ENCODE data around the gene NTM.

NTM gene

DNA sequence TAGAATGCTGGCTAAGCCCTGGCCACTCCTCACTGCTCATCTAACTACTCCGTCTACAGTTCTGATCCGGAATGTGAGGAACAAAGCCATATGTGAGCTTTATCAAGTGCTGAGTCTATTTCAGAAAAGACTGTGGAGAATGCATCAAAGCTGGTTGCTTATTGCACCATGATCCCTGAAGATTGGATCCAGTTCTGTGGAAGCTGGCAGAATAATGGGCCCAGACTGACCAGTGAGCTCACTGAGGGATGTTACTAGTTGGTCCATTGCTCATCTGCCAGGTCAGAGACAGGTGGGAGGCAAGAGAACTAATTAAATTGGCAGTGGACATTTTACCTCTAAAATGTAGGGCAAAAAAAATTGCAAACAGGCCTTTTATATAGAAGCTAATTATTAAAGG lies 681.3 kb downstream of the NTM start:
- no peak overlapping the region for H3K14ac ChIP-seq (ENCODE audit: low read length in 2 of 2)
- H3K27me3 ChIP-seq (ENCODE audit: control insufficient read depth in 1 of 2, insufficient read depth in 1 of 2, low read length in 2 of 2) = no peaks in the 10 kb centered on the region
- H2BK12ac ChIP-seq (ENCODE audit: low read length in 2 of 2) = peak overlapping the region; percentile 23 to 80
- peak overlapping the region in 1 of 2 experiments; percentile 58 for H3K18ac ChIP-seq (ENCODE audit: low read depth in 1 of 2, low read length in 2 of 2)
- DNase-seq = no peak
- H2BK120ac ChIP-seq (ENCODE audit: low read depth, low read length) = no peak overlapping the region
- H3K4me3 ChIP-seq (ENCODE audit: insufficient read depth in 1 of 2, low read depth in 1 of 2, low read length in 2 of 2) = no peak overlapping the region
- H2BK5ac ChIP-seq (ENCODE audit: low read depth, low read length, poor library complexity, severe bottlenecking) = no peak overlapping the region
- H3K23ac ChIP-seq (ENCODE audit: low read length in 2 of 2) = no peak overlapping the region
- peaks cover 0 to 5% of the 10 kb centered on the region in 2 experiments for H3K36me3 ChIP-seq (ENCODE audit: control insufficient read depth in 1 of 2, insufficient read depth in 2 of 2, low read depth in 1 of 2, low read length in 2 of 2)
- H4K8ac ChIP-seq (ENCODE audit: low read length) = no peak overlapping the region
- 90% methylated on average over 2 of the region's 2 CpGs for WGBS
- peaks cover 32% of the 10 kb centered on the region for H3K4me1 ChIP-seq (ENCODE audit: control insufficient read depth, insufficient read depth, low read depth, low read length)
- H2BK15ac ChIP-seq (ENCODE audit: low read depth, poor library complexity, severe bottlenecking) = no peak overlapping the region
- no peaks in the 10 kb centered on the region for H3K9me3 ChIP-seq (ENCODE audit: control insufficient read depth, low read length)
- peak overlapping the region in 1 of 2 experiments; percentile 0 for H3K4ac ChIP-seq (ENCODE audit: low read depth in 1 of 2, low read length in 2 of 2)
- H3K9ac ChIP-seq (ENCODE audit: low read length) = no peak overlapping the region
- no peak overlapping the region for H2AFZ ChIP-seq (ENCODE audit: low read depth, low read length)
- no peak overlapping the region for H3K4me2 ChIP-seq (ENCODE audit: low read length, poor library complexity, severe bottlenecking)
- peak overlapping the region; percentile 65 for H3K27ac ChIP-seq (ENCODE audit: low read length, poor library complexity, severe bottlenecking)
- peaks cover 6% of the 10 kb centered on the region for H3K79me1 ChIP-seq (replicated peaks; ENCODE audit: low read length, poor library complexity, severe bottlenecking)
- peak overlapping the region; percentile 51 for H2AK5ac ChIP-seq (ENCODE audit: low read length, severe bottlenecking)
- peak overlapping the region; percentile 80 for H4K91ac ChIP-seq (ENCODE audit: low read length)

DNA sequence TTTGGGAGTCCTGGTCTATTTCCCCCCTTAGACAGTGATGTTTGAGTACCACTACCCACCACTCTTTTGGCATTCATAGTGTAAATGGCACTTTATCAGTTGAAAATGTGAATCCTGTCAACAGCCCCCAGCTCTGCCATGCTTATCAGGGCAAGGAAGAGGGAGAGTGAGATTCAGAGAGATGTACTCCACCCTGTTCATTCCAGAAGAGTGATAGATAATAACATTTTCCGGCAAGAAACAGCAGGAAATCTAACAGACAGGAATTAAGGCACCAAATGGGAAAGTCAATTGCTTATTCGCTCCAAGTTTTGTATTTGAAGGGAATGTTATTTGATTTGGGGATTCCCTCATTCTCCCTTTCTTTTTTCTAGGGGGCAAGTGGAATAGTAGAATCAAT lies 681.9 kb downstream of the NTM start:
- Histone ChIP-seq H3K36me3 (ENCODE audit: control insufficient read depth in 1 of 2, insufficient read depth in 2 of 2, low read depth in 1 of 2, low read length in 2 of 2) (peaks cover 0 to 5% of the 10 kb centered on the region in 2 experiments), H3K9ac (ENCODE audit: low read length) (no peak overlapping the region), H2BK5ac (ENCODE audit: low read depth, low read length, poor library complexity, severe bottlenecking) (peak overlapping the region; percentile 53), H2BK120ac (ENCODE audit: low read depth, low read length) (no peak overlapping the region), H2BK12ac (ENCODE audit: low read length in 2 of 2) (peak overlapping the region in 1 of 2 experiments; percentile 40), H3K4me1 (ENCODE audit: control insufficient read depth, insufficient read depth, low read depth, low read length) (peaks cover 32% of the 10 kb centered on the region), H3K18ac (ENCODE audit: low read depth in 1 of 2, low read length in 2 of 2) (peak overlapping the region; percentile 17 to 31), H3K79me1 (replicated peaks; ENCODE audit: low read length, poor library complexity, severe bottlenecking) (peaks cover 6% of the 10 kb centered on the region), H2AFZ (ENCODE audit: low read depth, low read length) (no peak overlapping the region), H3K23ac (ENCODE audit: low read length in 2 of 2) (no peak overlapping the region), H3K27ac (ENCODE audit: low read length, poor library complexity, severe bottlenecking) (peak overlapping the region; percentile 74), H3K4ac (ENCODE audit: low read depth in 1 of 2, low read length in 2 of 2) (no peak overlapping the region), H3K4me2 (ENCODE audit: low read length, poor library complexity, severe bottlenecking) (no peak overlapping the region), H3K27me3 (ENCODE audit: control insufficient read depth in 1 of 2, insufficient read depth in 1 of 2, low read length in 2 of 2) (no peaks in the 10 kb centered on the region), H4K91ac (ENCODE audit: low read length) (peak overlapping the region; percentile 15), H4K8ac (ENCODE audit: low read length) (no peak overlapping the region), H3K4me3 (ENCODE audit: insufficient read depth in 1 of 2, low read depth in 1 of 2, low read length in 2 of 2) (no peak overlapping the region), H3K9me3 (ENCODE audit: control insufficient read depth, low read length) (no peaks in the 10 kb centered on the region), H3K14ac (ENCODE audit: low read length in 2 of 2) (no peak overlapping the region), H2BK15ac (ENCODE audit: low read depth, poor library complexity, severe bottlenecking) (peak overlapping the region; percentile 8), H2AK5ac (ENCODE audit: low read length, severe bottlenecking) (peak overlapping the region; percentile 90)
- no peak for DNase-seq
- 60% methylated on average over 2 of the region's 2 CpGs for WGBS

GRCh38 chr11:132052904-132053303 lies 682.5 kb downstream of the NTM start:
- no peak for DNase-seq
- peak overlapping the region in 1 of 2 experiments; percentile 58 for H3K18ac ChIP-seq (ENCODE audit: low read depth in 1 of 2, low read length in 2 of 2)
- 98% methylated on average over 3 of the region's 3 CpGs for WGBS
- H4K91ac ChIP-seq (ENCODE audit: low read length) = no peak overlapping the region
- H3K4ac ChIP-seq (ENCODE audit: low read depth in 1 of 2, low read length in 2 of 2) = peak overlapping the region in 1 of 2 experiments; percentile 40
- H2AFZ ChIP-seq (ENCODE audit: low read depth, low read length) = no peak overlapping the region
- no peak overlapping the region for H2BK15ac ChIP-seq (ENCODE audit: low read depth, poor library complexity, severe bottlenecking)
- peak overlapping the region; percentile 85 for H2AK5ac ChIP-seq (ENCODE audit: low read length, severe bottlenecking)
- H2BK12ac ChIP-seq (ENCODE audit: low read length in 2 of 2) = peak overlapping the region; percentile 12 to 74
- H2BK120ac ChIP-seq (ENCODE audit: low read depth, low read length) = no peak overlapping the region
- H4K8ac ChIP-seq (ENCODE audit: low read length) = peak overlapping the region; percentile 1
- H3K9me3 ChIP-seq (ENCODE audit: control insufficient read depth, low read length) = no peaks in the 10 kb centered on the region
- H3K36me3 ChIP-seq (ENCODE audit: control insufficient read depth in 1 of 2, insufficient read depth in 2 of 2, low read depth in 1 of 2, low read length in 2 of 2) = peaks cover 0 to 5% of the 10 kb centered on the region in 2 experiments
- peak overlapping the region in 1 of 2 experiments; percentile 45 for H3K14ac ChIP-seq (ENCODE audit: low read length in 2 of 2)
- H3K9ac ChIP-seq (ENCODE audit: low read length) = no peak overlapping the region
- H3K79me1 ChIP-seq (replicated peaks; ENCODE audit: low read length, poor library complexity, severe bottlenecking) = peaks cover 6% of the 10 kb centered on the region
- peak overlapping the region; percentile 21 for H2BK5ac ChIP-seq (ENCODE audit: low read depth, low read length, poor library complexity, severe bottlenecking)
- no peak overlapping the region for H3K4me3 ChIP-seq (ENCODE audit: insufficient read depth in 1 of 2, low read depth in 1 of 2, low read length in 2 of 2)
- no peak overlapping the region for H3K4me2 ChIP-seq (ENCODE audit: low read length, poor library complexity, severe bottlenecking)
- peaks cover 30% of the 10 kb centered on the region for H3K4me1 ChIP-seq (ENCODE audit: control insufficient read depth, insufficient read depth, low read depth, low read length)
- H3K23ac ChIP-seq (ENCODE audit: low read length in 2 of 2) = no peak overlapping the region
- no peaks in the 10 kb centered on the region for H3K27me3 ChIP-seq (ENCODE audit: control insufficient read depth in 1 of 2, insufficient read depth in 1 of 2, low read length in 2 of 2)
- H3K27ac ChIP-seq (ENCODE audit: low read length, poor library complexity, severe bottlenecking) = peak overlapping the region; percentile 91

DNA sequence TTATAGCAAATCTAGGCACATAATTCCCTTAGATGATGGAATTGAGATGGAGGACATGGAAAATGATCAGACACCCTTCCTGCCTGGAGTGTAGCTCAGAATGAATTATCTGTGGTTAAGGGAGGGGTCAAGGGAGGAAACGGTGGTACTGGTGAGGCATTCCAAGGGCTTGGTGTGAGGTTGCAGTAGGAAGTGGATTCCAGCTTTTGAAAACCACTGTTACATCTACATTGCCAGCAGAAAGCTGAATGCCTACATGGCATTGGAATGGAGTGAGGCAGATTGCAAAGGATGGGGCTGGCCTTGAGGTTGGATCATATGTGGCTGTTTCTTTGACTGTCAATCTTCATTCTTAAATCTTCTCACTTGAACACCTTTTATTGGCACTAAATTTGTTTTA lies 684.4 kb downstream of the NTM start:
- Histone ChIP-seq H3K9me3 (ENCODE audit: control insufficient read depth, low read length) (no peaks in the 10 kb centered on the region), H3K27ac (ENCODE audit: low read length, poor library complexity, severe bottlenecking) (peak overlapping the region; percentile 93), H3K14ac (ENCODE audit: low read length in 2 of 2) (no peak overlapping the region), H2BK15ac (ENCODE audit: low read depth, poor library complexity, severe bottlenecking) (no peak overlapping the region), H3K4ac (ENCODE audit: low read depth in 1 of 2, low read length in 2 of 2) (no peak overlapping the region), H3K4me1 (ENCODE audit: control insufficient read depth, insufficient read depth, low read depth, low read length) (peaks cover 29% of the 10 kb centered on the region), H3K36me3 (ENCODE audit: control insufficient read depth in 1 of 2, insufficient read depth in 2 of 2, low read depth in 1 of 2, low read length in 2 of 2) (no peaks in the 10 kb centered on the region), H3K23ac (ENCODE audit: low read length in 2 of 2) (no peak overlapping the region), H3K27me3 (ENCODE audit: control insufficient read depth in 1 of 2, insufficient read depth in 1 of 2, low read length in 2 of 2) (no peaks in the 10 kb centered on the region), H4K8ac (ENCODE audit: low read length) (no peak overlapping the region), H3K9ac (ENCODE audit: low read length) (no peak overlapping the region), H2BK5ac (ENCODE audit: low read depth, low read length, poor library complexity, severe bottlenecking) (peak overlapping the region; percentile 83), H3K4me2 (ENCODE audit: low read length, poor library complexity, severe bottlenecking) (no peak overlapping the region), H2BK120ac (ENCODE audit: low read depth, low read length) (no peak overlapping the region), H4K91ac (ENCODE audit: low read length) (peak overlapping the region; percentile 28), H3K79me1 (replicated peaks; ENCODE audit: low read length, poor library complexity, severe bottlenecking) (peaks cover 4% of the 10 kb centered on the region), H3K18ac (ENCODE audit: low read depth in 1 of 2, low read length in 2 of 2) (peak overlapping the region in 1 of 2 experiments; percentile 67), H2AK5ac (ENCODE audit: low read length, severe bottlenecking) (peak overlapping the region; percentile 49), H3K4me3 (ENCODE audit: insufficient read depth in 1 of 2, low read depth in 1 of 2, low read length in 2 of 2) (no peak overlapping the region), H2BK12ac (ENCODE audit: low read length in 2 of 2) (peak overlapping the region; percentile 46 to 87), H2AFZ (ENCODE audit: low read depth, low read length) (no peak overlapping the region)
- DNase-seq = peak; percentile 83
- 0% methylated on average over 1 of the region's 1 CpG for WGBS

All from mesenchymal stem cell (in vitro differentiated cells and primary cell).